Hematopoietic multipotent progenitor cell treated with erythropoietin and hydrocortisone succinate and interleukin-3 and kit ligand, for 6 days (in vitro differentiated cells): ENCODE results near the gene SLIT1.
A peak's percentile ranks its signal among the peaks of the same experiment; 100 is the strongest.

ENCODE experiments used
- DNase-seq: peaks from one replicate; pipeline ENCODE4 v3.0.0-alpha.2; 2015

The SLIT1 gene

GRCh38 chr10:96996275-96996965, 189.3 kb downstream of the SLIT1 start:
- no peak for DNase-seq

- no peak for DNase-seq
Measured at GRCh38 chr10:96995851-96996250, 189.9 kb downstream of the SLIT1 start.

- no peak for DNase-seq
Measured at GRCh38 chr10:96992721-96993120, 193.0 kb downstream of the SLIT1 start.

GRCh38 chr10:96991313-96991841, 194.4 kb downstream of the SLIT1 start:
- DNase-seq: no peak

- no peak for DNase-seq
Measured at GRCh38 chr10:96988426-96988825, 197.3 kb downstream of the SLIT1 start.

- no peak for DNase-seq
Measured at GRCh38 chr10:96987842-96988175, 197.9 kb downstream of the SLIT1 start.

- no peak for DNase-seq
Measured at GRCh38 chr10:96987141-96987841, 198.5 kb downstream of the SLIT1 start.

- no peak for DNase-seq
Measured at GRCh38 chr10:96986200-96986856, 199.4 kb downstream of the SLIT1 start.

GRCh38 chr10:96984541-96985131, 201.1 kb downstream of the SLIT1 start:
- peak; percentile 54 for DNase-seq

GRCh38 chr10:96982149-96982930, 203.4 kb downstream of the SLIT1 start:
- no peak for DNase-seq

GRCh38 chr10:96978621-96979154, 207.1 kb downstream of the SLIT1 start:
- DNase-seq: no peak

- DNase-seq: no peak
Measured at GRCh38 chr10:96975136-96975535, 210.6 kb downstream of the SLIT1 start.

GRCh38 chr10:96973809-96974747, 211.7 kb downstream of the SLIT1 start:
- DNase-seq: peak; percentile 46

GRCh38 chr10:96972264-96972663, 213.5 kb downstream of the SLIT1 start:
- no peak for DNase-seq

GRCh38 chr10:96971324-96971723, 214.4 kb downstream of the SLIT1 start:
- no peak for DNase-seq

- DNase-seq: no peak
Measured at GRCh38 chr10:96968682-96969423, 216.9 kb downstream of the SLIT1 start.

- DNase-seq: no peak
Measured at GRCh38 chr10:96967847-96968246, 217.9 kb downstream of the SLIT1 start.

GRCh38 chr10:96964131-96964530, 221.6 kb downstream of the SLIT1 start:
- DNase-seq: no peak

GRCh38 chr10:96960872-96961271, 224.9 kb downstream of the SLIT1 start:
- peak; percentile 20 for DNase-seq

- DNase-seq: no peak
Measured at GRCh38 chr10:96959733-96960132, 226.0 kb downstream of the SLIT1 start.
